Activated CD8-positive, alpha-beta memory T cell treated with anti-CD3 and anti-CD28 coated beads, Interleukin-2, amount 10 ng/mL, durations not matched to agents 7 days and 5 days (primary cell): ENCODE results near the gene TCN1. TPM values are rescaled to one million over a fixed set of nuclear protein-coding genes. Genes with fewer than 3 reads are reported as not detected.
A peak's percentile ranks its signal among the peaks of the same experiment; 100 is the strongest.

Experiments used
- ATAC-seq: fragments of 150-1000 bp; cut with Tn5 transposase; one replicate; pipeline ENCODE4 v1.10.0; 2021; ENCODE audit warnings: moderate library complexity
- CTCF ChIA-PET: fragments of 350-600 bp; sonication (Branson Sonifier 250); formaldehyde crosslinking; loops from one replicate; lab custom pipeline; 2021; ENCODE audit warnings: antibody characterized with exemption; lab: Charles Lee
- DNase-seq: peaks from one replicate; pipeline ENCODE4 v3.0.0-alpha.2; 2020
- H3K27ac Mint-ChIP-seq: one replicate; pipeline ENCODE4 v1.8.0; 2021; ENCODE audit warnings: mild to moderate bottlenecking, mixed read lengths
- H3K27me3 Mint-ChIP-seq: one replicate; pipeline ENCODE4 v1.8.0; 2021; ENCODE audit warnings: mixed read lengths
- H3K36me3 Mint-ChIP-seq: one replicate; pipeline ENCODE4 v1.8.0; 2021; ENCODE audit warnings: mild to moderate bottlenecking, mixed read lengths
- H3K4me1 Mint-ChIP-seq: one replicate; pipeline ENCODE4 v1.8.0; 2021; ENCODE audit warnings: mixed read lengths
- H3K4me3 Mint-ChIP-seq: one replicate; pipeline ENCODE4 v1.8.0; 2021; ENCODE audit warnings: mild to moderate bottlenecking, moderate library complexity, mixed read lengths
- H3K9me3 Mint-ChIP-seq: one replicate; pipeline ENCODE4 v1.8.0; 2022; ENCODE audit warnings: low read depth, mixed read lengths
- total RNA-seq, 2 experiments: library from RNA; stranded (reverse); gene quantifications; one replicate each; pipeline ENCODE4 v1.2.3, GENCODE V29; 2021

TCN1 gene
- total RNA-seq, 2 experiments from 2014 or later: not detected

DNA sequence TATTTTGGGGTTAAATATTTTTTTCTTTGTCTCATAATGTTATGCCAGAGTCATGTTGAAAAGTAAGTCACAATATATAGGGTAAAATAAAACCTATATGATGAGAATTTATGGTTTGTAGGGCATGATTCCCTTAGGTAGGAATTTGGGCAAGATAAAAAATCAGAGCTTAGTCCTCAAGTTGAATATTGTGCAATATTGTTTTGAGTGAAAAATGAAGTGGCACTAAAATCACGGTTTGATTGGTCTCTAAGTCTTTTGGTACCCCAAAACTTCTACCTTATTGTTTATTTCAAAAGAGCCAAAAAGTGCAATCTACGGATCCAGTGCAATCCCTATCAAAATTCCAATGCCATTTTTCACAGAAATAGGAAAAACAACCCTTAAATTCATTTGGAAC lies 54.1 kb downstream of the TCN1 start:
- CTCF ChIA-PET: interaction anchor here (0.8 kb wide), 1 partner anchor 10 kb away, joined by 3 read pairs; no protein-coding TSS in a partner anchor

DNA sequence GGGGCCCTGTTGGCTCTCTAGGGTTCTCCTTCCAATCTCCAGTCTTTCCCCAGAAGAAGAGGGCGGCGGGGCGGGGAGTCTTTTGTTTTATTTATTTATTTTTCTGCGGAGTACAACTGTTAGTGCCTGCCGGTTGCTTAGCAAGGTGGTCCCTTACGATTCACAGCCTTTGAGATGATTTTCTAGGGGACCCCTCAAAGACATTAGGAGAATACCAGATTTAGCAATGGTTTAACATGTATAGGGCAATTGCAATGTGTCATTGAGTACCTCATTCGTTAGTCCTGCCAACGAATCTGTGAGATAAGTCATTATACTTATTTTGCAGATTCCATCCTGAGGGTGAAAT lies 55.4 kb downstream of the TCN1 start:
- CTCF ChIA-PET: interaction anchor here (1.0 to 5.1 kb wide), 8 partner anchors 9 to 142 kb away, joined by 3 to 50 read pairs (median 5); partner anchors contain the start of genes PATL1 and STX3
- ATAC-seq (no peak), DNase-seq (no peak)
- Mint-ChIP-seq H3K27ac (peak overlapping the region; percentile 91), H3K9me3 (no peaks in the 10 kb centered on the region), H3K4me1 (peaks cover 34% of the 10 kb centered on the region), H3K4me3 (peak overlapping the region; percentile 91), H3K27me3 (no peaks in the 10 kb centered on the region), H3K36me3 (peaks cover 24% of the 10 kb centered on the region)

More for the DNA sequence above, 54.1 kb downstream of the TCN1 start:
- DNase-seq: no peak
- Mint-ChIP-seq H3K9me3 (no peaks in the 10 kb centered on the region), H3K4me1 (peaks cover 34% of the 10 kb centered on the region), H3K4me3 (no peak overlapping the region), H3K27me3 (peaks cover 3% of the 10 kb centered on the region), H3K36me3 (peaks cover 12% of the 10 kb centered on the region), H3K27ac (no peak overlapping the region)
- ATAC-seq: no peak

DNA sequence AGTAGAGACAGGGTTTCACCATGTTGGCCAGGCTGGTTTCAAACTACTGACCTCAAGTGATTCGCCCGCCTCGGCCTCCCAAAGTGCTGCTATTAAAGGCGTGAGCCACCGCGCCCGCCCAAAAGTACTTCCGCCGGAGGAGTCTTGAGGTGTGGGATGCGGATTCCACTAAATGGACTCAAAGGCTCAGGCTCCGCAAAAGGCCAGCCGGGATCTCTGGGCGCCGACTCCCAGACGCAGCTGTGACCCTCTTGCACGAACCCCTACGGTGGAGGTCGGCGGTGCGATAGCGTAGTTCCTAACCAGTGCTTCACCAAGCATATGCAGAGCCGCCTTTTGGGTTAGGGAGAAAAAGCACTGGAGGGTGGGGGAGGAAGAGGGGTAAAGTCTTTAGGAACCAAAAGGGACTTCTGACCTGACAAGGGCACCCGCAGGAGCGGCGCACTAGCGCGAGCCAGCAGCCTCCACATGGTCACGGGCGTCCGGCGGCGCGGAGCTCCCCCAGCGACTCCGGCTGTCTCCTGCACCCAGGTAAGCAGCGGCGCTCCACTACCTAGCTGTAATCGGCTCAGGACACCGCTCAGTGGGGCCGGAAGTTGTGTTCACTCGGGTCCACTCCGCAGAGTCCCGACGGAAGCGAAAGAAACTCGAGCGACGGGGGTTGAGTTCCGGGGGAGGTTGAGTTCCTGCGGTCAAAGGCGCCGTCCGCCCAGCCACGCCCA lies 55.9 kb downstream of the TCN1 start, which contains the start of gene MRPL16:
MRPL16 (minus strand) TSS at position 590 of the 722 bp plus-strand sequence; CDS start at position 470, 120 bp downstream.
- no peaks in the 10 kb centered on the region for H3K27me3 Mint-ChIP-seq
- CTCF ChIA-PET: interaction anchor here (1.0 to 5.1 kb wide), 11 partner anchors 8 to 141 kb away, joined by 3 to 50 read pairs (median 4); partner anchors contain the start of genes PATL1 and STX3
- ATAC-seq (peak; percentile 99), DNase-seq (peak; percentile 95)
- no peaks in the 10 kb centered on the region for H3K9me3 Mint-ChIP-seq
- H3K4me3 Mint-ChIP-seq: peak within 1 kb of the TSS; percentile 91
- H3K36me3 Mint-ChIP-seq: peaks cover 25% of the 10 kb centered on the region
- peaks cover 34% of the 10 kb centered on the region for H3K4me1 Mint-ChIP-seq
- peak within 1 kb of the TSS; percentile 91 for H3K27ac Mint-ChIP-seq

DNA sequence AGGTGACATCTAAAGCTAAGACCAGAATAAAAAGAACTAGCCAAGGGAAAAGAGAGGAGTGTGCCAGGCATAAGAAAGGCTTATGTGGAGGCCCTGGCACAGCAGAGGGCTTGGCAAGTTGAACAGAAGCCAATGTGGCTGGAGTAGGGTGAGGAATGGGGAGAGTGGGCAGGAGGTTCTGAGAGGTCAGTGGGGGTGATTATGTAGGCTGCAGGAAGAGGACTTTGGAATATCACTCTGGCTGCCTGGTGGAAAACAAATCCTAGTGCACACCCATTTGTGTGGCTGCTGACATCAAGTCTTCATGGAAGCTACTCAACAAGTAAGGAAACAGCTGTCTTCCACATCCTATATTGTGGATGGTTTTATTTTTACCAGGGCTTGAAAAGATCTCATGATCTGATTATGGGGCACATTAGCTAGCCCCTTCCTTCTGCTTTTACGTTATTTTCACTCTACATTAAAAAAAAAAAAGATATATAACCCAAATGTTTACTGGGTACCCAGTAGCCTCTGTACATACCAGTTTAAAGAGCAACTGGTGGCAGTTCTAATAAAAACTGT lies 59.2 kb downstream of the TCN1 start:
- H3K27ac Mint-ChIP-seq: peak overlapping the region; percentile 42
- H3K4me1 Mint-ChIP-seq: peaks cover 32% of the 10 kb centered on the region
- CTCF ChIA-PET: interaction anchor here (5.1 kb wide), 1 partner anchor 53 kb away, joined by 50 read pairs; the partner anchor contains the start of gene STX3
- no peaks in the 10 kb centered on the region for H3K27me3 Mint-ChIP-seq
- no peak overlapping the region for H3K4me3 Mint-ChIP-seq
- peaks cover 34% of the 10 kb centered on the region for H3K36me3 Mint-ChIP-seq
- no peaks in the 10 kb centered on the region for H3K9me3 Mint-ChIP-seq
- DNase-seq (no peak), ATAC-seq (no peak)

DNA sequence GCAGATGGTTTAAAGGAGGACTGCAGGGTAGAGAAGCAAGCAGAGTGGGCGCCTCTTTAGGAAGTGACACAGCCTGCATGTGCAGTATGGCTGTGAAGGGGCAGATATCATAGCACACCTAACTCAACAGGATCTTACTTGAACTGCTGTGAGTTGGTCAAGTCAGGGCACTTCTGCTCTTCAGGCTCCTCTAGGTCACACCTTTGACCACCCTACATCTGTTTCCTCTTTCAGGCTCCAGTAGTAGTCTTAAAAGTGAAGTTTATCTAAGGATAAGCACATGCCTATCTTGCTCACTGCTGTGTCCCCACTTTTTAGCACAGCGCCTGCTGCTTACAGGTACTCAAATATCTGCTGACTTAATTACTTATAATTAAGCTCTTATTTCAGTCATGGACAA lies 62.2 kb downstream of the TCN1 start:
- H3K9me3 Mint-ChIP-seq: no peaks in the 10 kb centered on the region
- DNase-seq: no peak
- peaks cover 26% of the 10 kb centered on the region for H3K4me1 Mint-ChIP-seq
- peaks cover 39% of the 10 kb centered on the region for H3K36me3 Mint-ChIP-seq
- CTCF ChIA-PET: interaction anchor here (1.3 to 4.8 kb wide), 4 partner anchors 11 to 79 kb away, joined by 3 to 104 read pairs (median 5); partner anchors contain the start of gene STX3
- ATAC-seq: no peak
- H3K27ac Mint-ChIP-seq: no peak overlapping the region
- H3K4me3 Mint-ChIP-seq: no peak overlapping the region
- H3K27me3 Mint-ChIP-seq: no peaks in the 10 kb centered on the region

Other genes starting within 250 kb of the TCN1 start
- gene PATL1, start 197.4 kb downstream of the TCN1 start, total RNA-seq: 10 to 100 TPM; 56.7 to 62.6 TPM
- not detected for gene OR10V1, start 152.6 kb downstream of the TCN1 start, total RNA-seq
- 10 to 100 TPM; 76.1 to 82.2 TPM for gene STX3, start 111.1 kb downstream of the TCN1 start, total RNA-seq
- gene MRPL16, start 55.7 kb downstream of the TCN1 start, total RNA-seq: 100 to 1,000 TPM in 1 of 2 experiments, 10 to 100 TPM in 1; 76.5 to 102 TPM
- gene CBLIF, start 21.0 kb downstream of the TCN1 start, total RNA-seq: not detected
- gene OOSP3, start 12.3 kb upstream of the TCN1 start, total RNA-seq: not detected
- gene OOSP1, start 71.9 kb upstream of the TCN1 start, total RNA-seq: not detected
- gene OOSP4A, start 97.5 kb upstream of the TCN1 start, total RNA-seq: not detected
- gene OOSP4B, start 150.7 kb upstream of the TCN1 start, total RNA-seq: not detected
- not detected for gene OOSP2, start 173.9 kb upstream of the TCN1 start, total RNA-seq
- gene MS4A3, start 190.2 kb upstream of the TCN1 start, total RNA-seq: not detected
- gene MS4A2, start 222.2 kb upstream of the TCN1 start, total RNA-seq: not detected